Measurements from ENCODE around the gene CAB39L. TPM values are rescaled to one million over a fixed set of nuclear protein-coding genes. Genes with fewer than 3 reads are reported as not detected.

Gene CAB39L
- total and polyA plus RNA-seq, 9 of the 15 experiments (the other 6 are each of a cell fraction or from before 2014, with no cell fraction given), result 1.1 to 4.2 (median 2.6) TPM

DNA sequence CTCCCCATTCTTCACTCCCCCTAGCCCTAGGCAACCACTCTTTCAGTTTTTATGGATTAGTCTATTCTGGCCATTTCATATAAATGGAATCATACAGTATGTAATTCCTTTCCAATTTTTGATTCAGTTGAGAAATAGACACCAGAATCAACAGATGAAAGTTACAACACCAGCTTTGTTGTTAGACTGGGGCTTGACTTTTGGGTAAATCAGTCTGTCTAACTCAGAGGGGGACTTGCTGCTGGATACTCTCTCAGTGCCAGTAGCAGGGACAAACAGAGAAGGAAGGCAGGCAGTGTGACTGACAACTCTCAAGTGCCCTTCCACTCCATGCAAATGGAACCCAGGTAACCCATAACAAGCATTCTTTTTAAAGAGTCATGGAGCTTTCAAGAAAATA is 155.4 kb downstream of the CAB39L start (continued):
- TF ChIP-seq, protein P1, sequence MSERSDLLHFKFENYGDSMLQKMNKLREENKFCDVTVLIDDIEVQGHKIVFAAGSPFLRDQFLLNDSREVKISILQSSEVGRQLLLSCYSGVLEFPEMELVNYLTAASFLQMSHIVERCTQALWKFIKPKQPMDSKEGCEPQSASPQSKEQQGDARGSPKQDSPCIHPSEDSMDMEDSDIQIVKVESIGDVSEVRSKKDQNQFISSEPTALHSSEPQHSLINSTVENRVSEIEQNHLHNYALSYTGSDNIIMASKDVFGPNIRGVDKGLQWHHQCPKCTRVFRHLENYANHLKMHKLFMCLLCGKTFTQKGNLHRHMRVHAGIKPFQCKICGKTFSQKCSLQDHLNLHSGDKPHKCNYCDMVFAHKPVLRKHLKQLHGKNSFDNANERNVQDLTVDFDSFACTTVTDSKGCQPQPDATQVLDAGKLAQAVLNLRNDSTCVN (CRISPR knock-in tag; IDR thresholded peaks at IDR 0.05), result no peak
- TF ChIP-seq HMBOX1 (IDR thresholded peaks at IDR 0.05) (no peak), ZNF696 (CRISPR knock-in tag; conservative IDR thresholded peaks at IDR 0.05) (no peak), ZBED1 (IDR thresholded peaks at IDR 0.05) (no peak), FOSL1 (tag; conservative IDR thresholded peaks at IDR 0.05) (no peak), SIRT6 (IDR thresholded peaks at IDR 0.05; ENCODE audit: low read depth, low read length) (no peak)

GRCh38 chr13:49287995-49288394 is 155.9 kb downstream of the CAB39L start:
- no peaks in the 10 kb centered on the region for H4K20me1 ChIP-seq (replicated peaks; ENCODE audit: control insufficient read depth, insufficient read depth, low read length)
- intact Hi-C loops (cut with micrococcal nuclease), result loop anchor here (10.0 kb wide), 1 partner anchor 183 kb away; no protein-coding TSS in a partner anchor
- ATAC-seq, result no peak
- H3K4me1 ChIP-seq (replicated peaks in 1 of 2; ENCODE audit: control insufficient read depth in 2 of 2, insufficient read depth in 2 of 2, low read length in 2 of 2), result peaks cover 0 to 3% of the 10 kb centered on the region in 2 experiments; a peak in 2 of 5 replicates
- in situ Hi-C loops (cut with MboI), result no loop called here
- no peak for FAIRE-seq
- H3K4me3 ChIP-seq, result no peak overlapping the region
- 18% methylated on average over 1 of the region's 1 CpG for WGBS (ENCODE audit: insufficient coverage, low coverage, missing lambda C conversion rate)
- CTCF ChIA-PET (ENCODE audit: low intra/inter-chr PET ratio), result no interaction called here
- no peaks in the 10 kb centered on the region for H3K36me3 ChIP-seq (ENCODE audit: control insufficient read depth, insufficient read depth, low read length)
- POLR2A ChIA-PET, result no interaction called here
- H3K9me3 ChIP-seq (replicated peaks; ENCODE audit: control insufficient read depth, insufficient read depth, low read depth, low read length), result no peaks in the 10 kb centered on the region
- no peaks in the 10 kb centered on the region for H3K79me2 ChIP-seq (ENCODE audit: control insufficient read depth, insufficient read depth, low read length)
- H3K4me2 ChIP-seq (ENCODE audit: insufficient read depth, low read length), result no peak overlapping the region
- H3K27me3 ChIP-seq (ENCODE audit: control insufficient read depth in 2 of 2, insufficient read depth in 2 of 2, low read length in 2 of 2), result no peaks in the 10 kb centered on the region
- no peaks in the 10 kb centered on the region for H3K9me1 ChIP-seq (ENCODE audit: control insufficient read depth, insufficient read depth, low read length)
- no peak overlapping the region for H3K27ac ChIP-seq (ENCODE audit: extremely low read depth, low read depth, low read length)
- BruUV-seq (replicated peaks), result no TSS peak
- no peak overlapping the region for H2AFZ ChIP-seq (ENCODE audit: low read depth, low read length)
- H3K9ac ChIP-seq (ENCODE audit: insufficient read depth in 1 of 2, low read depth in 2 of 2, low read length in 2 of 2), result no peak overlapping the region
- no peak for DNase-seq (ENCODE audit: extremely low read depth in 1 of 4, low spot score in 3 of 4)
- TF ChIP-seq SNIP1 (IDR thresholded peaks at IDR 0.05; ENCODE audit: low read depth), result no peak
- no peak for TF ChIP-seq MYNN (IDR thresholded peaks at IDR 0.05)
- TF ChIP-seq MYNN (CRISPR knock-in tag; IDR thresholded peaks at IDR 0.05), result no peak

Measured in K562 (cell line).